Transverse colon (tissue), 4 donors: ENCODE data around the gene LRRC8A.

Experiments
- CTCF ChIP-seq, 5 experiments: fragments of 200-600 bp in 3 of 5; fragments of 450-650 bp in 2 of 5; sonication (generic) in 3 of 5; IDR thresholded peaks; 1 replicate in 2 of 5; 2 replicates in 3 of 5; pipeline ENCODE4 v1.5.1; 2016 to 2017; ENCODE audit warnings: antibody characterized with exemption in 5 of 5, inconsistent platforms in 3 of 5, mild to moderate bottlenecking in 2 of 5, moderate library complexity in 1 of 5
- EP300 ChIP-seq: sonication (generic); formaldehyde crosslinking; IDR thresholded peaks from one replicate; pipeline ENCODE4 v1.6.1; 2017; ENCODE audit warnings: antibody characterized with exemption, low read depth
- POLR2A ChIP-seq: fragments of 450-650 bp; IDR thresholded peaks from one replicate; pipeline ENCODE4 v1.6.1; 2016; ENCODE audit warnings: antibody characterized with exemption, mild to moderate bottlenecking, moderate library complexity
- POLR2AphosphoS5 ChIP-seq, 3 donors: sonication (generic); formaldehyde crosslinking; IDR thresholded peaks; one replicate each; pipeline ENCODE4 v1.6.1; 2016; ENCODE audit warnings: antibody characterized with exemption in 3 of 3

GRCh38 chr9:128886211-128886891 lies 4.4 kb downstream of the LRRC8A start:
- TF ChIP-seq CTCF (IDR thresholded peaks at IDR 0.05): no peak
- no peak for TF ChIP-seq POLR2A
- TF ChIP-seq EP300: no peak
- no peak for TF ChIP-seq POLR2AphosphoS5 (IDR thresholded peaks at IDR 0.05)
